Frontal cortex (tissue), 4 donors: ENCODE results near the gene HOXC11. TPM values are rescaled to one million over a fixed set of nuclear protein-coding genes. Genes with fewer than 3 reads are reported as not detected.

Source experiments
- DNase-seq, 2 donors: peaks; one replicate each; pipeline ENCODE4 v3.0.0; 2012; ENCODE audit warnings: low spot score in 2 of 2
- FAIRE-seq: peaks from 2 replicates; lab custom pipeline; 2012; peaks lifted over from hg19 to GRCh38; lab: Jason Lieb, UNC
- total RNA-seq: library from RNA; depleted of rRNA; stranded (reverse); fragments of >200 nt; gene quantifications from one replicate; pipeline ENCODE4 v1.2.3, GENCODE V29; 2014
- donor health status: control.
- donor health status: control.
- donor health status: control.

The HOXC11 gene
- total RNA-seq, 1 donor from 2014 or later: not detected

- FAIRE-seq (no peak), DNase-seq (no peak)
Measured at GRCh38 chr12:54017027-54017788, 44.3 kb downstream of the HOXC11 start.

- no peak for FAIRE-seq
- DNase-seq: peak; percentile 78 to 80
Measured at GRCh38 chr12:54017878-54018467, 45.0 kb downstream of the HOXC11 start.

DNA sequence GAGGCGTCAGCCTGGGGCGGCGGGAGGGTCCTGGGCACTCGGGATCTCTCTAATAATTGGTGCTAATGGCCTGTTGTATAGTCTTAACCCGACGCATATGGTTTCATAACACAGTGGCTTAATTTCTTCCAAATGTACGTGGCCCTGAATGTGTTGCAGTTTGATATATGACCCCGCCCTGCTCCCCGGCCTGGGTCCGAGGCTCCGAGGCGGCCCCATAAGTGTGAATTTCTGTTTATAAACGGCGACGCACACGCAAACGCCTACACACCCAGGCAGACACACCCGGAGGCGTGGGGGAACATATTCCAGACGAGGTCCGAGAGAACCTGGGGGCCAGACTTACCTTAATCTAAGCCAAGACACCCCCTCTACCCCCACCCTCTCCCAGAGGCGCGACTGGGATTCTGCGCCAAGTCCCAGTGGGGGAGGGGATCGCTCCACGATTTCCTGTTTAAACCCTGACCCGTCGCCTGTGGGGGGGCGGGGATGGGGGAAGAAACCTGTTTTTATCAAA, 45.6 kb downstream of the HOXC11 start:
- FAIRE-seq (no peak), DNase-seq (no peak)

DNA sequence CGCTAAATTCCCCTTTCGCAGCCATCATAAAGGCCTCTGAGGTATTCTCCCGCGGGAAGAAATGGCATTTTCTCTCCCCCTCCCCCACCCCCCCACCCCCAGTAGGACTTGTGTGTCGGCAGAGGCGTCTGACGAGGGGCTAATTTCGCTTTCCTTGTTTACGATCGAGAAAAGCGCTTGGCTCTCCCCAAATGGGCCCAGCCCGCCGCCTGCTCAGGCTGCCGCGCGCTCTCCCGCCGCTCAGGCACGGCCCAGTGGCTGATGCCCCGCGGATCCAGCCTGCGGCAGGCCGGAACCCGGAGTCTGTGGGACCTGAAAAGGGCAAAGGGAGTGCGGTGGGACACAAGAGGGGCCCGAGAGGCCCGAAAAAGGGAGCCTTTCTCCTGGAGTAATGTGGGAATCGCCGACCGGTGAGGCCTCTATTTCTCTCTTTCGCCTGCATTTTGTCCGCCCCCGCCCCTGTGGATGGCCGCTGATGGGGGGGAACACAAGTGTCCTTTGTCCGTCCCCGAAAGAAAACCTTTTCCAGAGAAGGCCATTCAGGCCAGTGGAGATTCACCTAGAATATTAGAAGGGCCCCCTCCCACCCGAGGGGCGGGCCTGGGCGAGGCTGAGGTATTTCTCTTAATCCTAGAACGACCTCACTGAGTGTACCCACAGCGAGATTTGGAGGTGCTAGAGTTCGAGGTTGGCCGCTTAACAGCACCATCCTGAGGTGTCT, 46.3 kb downstream of the HOXC11 start:
- DNase-seq: no peak
- no peak for FAIRE-seq

GRCh38 chr12:54019924-54020590, 47.1 kb downstream of the HOXC11 start:
- DNase-seq (no peak), FAIRE-seq (no peak)

GRCh38 chr12:54020591-54021405, 47.9 kb downstream of the HOXC11 start:
- FAIRE-seq: no peak
- no peak for DNase-seq

GRCh38 chr12:54021432-54022013, 48.6 kb downstream of the HOXC11 start:
- DNase-seq (no peak), FAIRE-seq (no peak)

GRCh38 chr12:54022960-54023884, 50.3 kb downstream of the HOXC11 start:
- DNase-seq (no peak), FAIRE-seq (no peak)

DNA sequence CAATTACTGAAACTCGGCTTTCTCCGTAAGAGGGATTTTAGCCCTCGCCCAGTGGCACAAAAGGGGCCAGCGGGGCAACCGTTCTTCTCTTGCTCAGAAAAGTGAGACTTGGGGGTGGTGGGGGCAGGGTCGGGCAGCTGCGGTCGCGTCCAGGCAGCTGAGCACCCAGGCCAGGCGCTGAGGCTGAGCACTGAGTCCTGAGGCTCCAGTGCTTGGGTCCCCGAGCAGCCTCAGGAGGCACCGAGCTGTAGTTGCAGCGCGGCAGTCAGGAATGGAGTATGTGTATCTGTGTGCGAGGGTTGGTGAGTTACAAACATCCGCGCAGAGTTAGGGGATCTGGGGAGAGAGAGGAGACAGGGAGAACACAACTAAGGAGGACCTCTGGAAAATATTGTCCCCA, 51.2 kb downstream of the HOXC11 start:
- DNase-seq (no peak), FAIRE-seq (no peak)

DNA sequence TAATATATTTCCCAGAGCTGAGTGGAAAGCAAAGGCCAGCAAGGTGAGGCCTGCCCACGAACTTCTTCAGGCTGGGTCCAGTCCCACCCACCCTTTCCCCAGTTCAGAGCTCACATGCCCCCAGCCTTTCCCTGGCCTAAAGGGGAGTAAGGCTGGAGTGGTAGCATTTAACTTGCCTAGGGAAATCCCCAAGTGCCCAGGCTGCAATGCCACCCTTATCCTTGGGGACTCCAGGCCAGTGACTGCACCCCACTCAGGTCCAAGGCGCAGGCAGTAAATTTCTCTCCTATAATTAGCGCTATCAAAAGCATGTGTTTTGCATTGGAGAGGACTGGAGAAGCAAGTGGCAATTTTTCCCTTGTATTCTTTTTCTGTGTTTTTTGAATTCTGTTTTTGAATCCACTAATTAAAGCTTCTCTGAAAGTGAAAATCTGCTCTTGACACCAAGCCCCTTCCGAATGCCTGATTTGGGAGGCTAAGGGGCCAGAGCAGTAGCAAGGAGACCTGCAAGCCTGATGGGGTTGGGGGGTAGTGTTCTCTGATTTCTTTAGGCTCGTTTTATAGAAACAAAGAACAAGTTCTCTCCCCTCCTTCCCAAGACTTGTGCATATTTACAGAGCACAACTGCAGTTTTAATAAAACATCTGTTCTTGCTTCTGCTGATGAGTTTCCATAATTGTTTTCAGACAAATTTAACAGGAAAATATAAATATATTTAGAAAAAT, 51.8 kb downstream of the HOXC11 start:
- DNase-seq: no peak
- no peak for FAIRE-seq

DNA sequence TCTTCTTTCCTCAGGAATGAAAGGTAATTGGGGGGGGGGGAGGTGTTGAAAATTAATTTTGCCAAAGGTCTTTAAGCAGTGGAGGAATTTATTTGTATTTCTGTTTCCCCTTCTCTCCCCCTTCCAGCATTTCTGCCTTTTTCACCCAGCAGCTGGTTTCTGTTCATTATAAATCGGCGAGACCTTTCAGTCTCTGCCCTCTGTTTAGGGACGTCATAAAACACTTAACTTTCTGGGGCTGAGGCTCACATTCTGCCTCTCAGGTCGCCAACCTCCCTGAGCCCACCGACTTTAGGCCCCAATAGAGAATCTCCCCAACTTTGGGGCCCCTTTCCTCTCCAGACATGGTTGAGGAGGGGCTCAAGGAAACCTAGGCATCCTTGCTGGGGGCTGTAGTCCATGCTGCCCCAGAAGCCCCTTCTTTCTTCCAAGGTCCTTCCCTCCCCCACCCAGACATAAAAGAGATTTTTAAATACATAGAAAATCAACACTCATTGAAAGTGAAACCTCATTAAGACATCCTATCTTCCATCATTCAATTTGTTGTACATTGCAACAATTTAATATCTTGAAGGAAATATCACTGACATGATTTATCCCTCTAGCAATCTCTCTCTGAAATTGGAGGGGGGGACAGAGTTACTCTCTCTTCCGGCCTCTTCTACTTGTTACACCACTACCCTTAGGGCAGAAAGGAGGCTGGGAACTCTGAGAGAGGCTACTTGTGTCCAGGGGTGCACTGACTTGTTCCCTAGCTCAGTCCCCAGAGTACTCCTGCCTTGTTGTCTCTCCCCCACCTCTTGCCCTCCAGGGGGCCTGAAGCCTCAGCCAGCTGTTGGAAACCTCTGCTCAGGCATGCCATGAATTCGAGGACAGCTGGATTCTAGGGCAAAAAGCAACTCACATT, 52.8 kb downstream of the HOXC11 start:
- FAIRE-seq (no peak), DNase-seq (no peak)

- DNase-seq: no peak
- no peak for FAIRE-seq
Measured at GRCh38 chr12:54026640-54027441, 53.9 kb downstream of the HOXC11 start.
